HG03432 (cell line): ENCODE measurements around the gene TBC1D22B.
"Not testable (repeated sequence)": the region's sequence is repeated elsewhere in the genome, so short reads cannot be mapped to it uniquely, and the experiment has no call there.

Source experiments
- ATAC-seq: cut with Tn5 transposase; IDR thresholded peaks from one replicate; pipeline ENCODE4 v1.9.1; 2021; ENCODE audit warnings: mild to moderate bottlenecking, moderate library complexity; ENCODE audit not compliant: unreplicated experiment

Gene TBC1D22B

DNA sequence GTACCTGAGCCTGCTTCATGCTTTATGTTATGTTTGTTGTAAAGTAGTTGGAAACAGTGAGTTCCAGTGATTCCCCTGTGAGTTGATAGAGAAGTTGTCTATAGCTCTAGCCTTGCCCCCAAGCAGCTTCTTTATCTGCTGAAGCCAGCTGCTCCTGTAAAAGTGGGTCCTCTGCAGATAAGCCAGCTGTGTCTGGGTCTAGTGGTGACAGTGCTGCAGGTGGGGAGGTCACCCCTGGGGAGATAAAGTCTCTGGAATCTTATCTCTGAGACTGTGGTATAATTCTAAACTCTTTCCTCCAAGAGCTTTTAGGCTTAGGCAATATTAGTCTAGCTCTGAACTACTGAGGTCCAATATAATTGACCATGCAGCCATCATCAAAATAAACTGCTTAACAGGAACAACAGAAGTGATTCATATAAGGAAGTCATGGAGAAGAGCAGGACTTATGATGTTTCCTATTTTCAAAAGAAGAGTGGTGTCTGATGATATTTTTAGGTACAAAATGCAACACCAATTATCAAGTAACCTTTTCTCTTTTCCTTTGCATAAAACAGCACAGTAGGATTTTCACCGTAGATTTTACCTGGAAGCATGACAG, 44.6 kb downstream of the TBC1D22B start:
- ATAC-seq: no peak

DNA sequence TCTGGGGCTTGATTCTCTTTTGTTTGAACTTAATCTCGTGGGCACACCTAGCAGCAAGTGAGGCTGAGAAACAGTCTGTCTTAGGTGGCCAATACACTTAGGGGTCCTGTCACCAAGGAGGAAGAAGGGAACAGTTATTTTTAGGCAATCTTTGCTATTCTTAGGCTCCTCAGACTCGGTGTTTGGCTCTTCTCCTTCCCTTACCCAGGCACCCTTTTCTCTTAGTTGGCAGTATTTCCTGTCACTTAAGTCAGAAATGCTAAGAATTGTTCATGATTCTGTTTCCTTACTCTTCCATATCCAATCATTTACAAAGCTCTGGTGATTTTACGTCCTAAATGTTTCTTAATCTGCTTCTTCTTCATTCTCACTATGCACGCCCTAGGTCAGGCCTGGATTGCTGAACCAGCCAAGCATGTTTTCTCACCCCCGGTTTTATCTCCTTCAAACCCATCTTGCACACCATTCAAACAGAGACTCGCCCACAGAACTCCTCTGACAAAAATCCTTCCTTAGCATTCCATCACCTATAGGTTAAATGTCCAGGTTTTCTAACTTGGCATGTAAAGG, 45.6 kb downstream of the TBC1D22B start:
- ATAC-seq: no peak

DNA sequence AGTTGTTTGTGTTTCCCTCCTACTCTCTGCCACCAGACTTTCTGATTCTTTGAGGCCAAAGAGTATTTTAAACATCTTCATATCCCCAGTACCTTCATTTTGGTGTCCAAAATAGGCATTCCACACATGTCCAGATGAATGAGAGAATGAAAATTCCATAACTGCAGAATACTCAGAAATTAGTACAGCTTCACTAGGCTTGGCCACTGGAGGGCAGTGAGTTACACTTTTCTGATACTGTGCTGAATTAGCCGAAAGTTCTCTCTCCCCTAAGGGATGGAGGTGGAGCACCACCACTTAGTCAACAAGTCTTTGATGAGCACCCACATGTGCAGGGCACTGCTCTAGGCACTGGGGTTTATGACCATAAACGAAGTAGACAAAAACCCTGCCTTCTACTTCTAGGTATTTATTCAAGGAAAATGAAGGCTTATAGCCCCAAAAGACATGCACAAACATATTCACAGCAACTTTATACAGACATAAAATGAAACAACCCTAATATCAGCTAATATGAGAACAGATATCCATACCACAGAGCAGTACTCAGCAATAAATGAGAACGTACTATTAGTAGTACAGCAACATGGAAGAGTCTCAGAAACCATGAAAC, 46.4 kb downstream of the TBC1D22B start:
- no peak for ATAC-seq

DNA sequence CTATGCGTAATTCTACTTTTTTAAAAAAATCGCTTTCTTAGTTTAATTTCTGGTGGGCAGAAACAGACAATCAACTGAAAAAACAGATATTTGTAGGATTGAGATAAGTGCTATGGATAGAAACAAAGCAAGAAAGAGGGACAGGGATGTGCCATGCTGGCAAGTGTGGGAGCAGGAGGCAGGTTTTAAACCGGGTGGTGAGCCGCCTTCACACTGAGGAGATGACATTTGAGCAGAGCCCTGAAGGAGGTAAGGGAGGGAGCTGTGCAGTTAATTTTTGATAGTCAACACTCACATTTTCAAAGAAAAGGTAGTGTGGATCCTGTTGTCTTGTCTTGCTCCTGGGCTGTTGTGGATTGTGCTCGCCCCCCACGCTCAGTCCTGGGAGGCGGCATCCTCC, 47.2 kb downstream of the TBC1D22B start:
- ATAC-seq: no peak

DNA sequence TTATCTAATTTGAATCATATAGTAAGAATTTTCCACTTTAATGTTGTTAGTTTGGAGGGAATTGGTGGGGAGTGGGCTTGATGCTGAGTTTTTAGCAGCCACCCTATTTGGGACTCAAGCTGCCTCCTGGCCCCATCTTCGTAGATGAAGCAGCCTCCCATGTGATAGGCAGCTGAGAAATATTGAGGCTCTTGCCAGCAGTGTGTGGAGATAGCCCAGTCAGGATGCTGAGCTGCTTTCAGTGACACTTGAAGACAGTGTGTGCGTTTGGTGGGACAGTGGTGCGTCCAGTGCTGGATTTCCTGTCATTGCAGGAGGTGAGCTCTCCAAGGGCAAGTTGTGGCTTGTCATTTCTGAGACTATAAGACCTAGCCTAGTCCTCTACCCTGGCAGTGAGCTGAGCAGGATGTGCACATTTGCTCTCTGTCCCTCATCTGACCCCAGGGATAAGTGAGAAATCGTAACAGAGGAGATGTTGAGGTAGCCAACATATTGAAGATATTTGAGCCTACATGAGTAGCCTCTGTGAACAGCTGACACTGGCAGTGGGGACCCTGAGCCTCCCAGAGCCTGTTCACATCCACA, 48.4 kb downstream of the TBC1D22B start:
- no peak for ATAC-seq

DNA sequence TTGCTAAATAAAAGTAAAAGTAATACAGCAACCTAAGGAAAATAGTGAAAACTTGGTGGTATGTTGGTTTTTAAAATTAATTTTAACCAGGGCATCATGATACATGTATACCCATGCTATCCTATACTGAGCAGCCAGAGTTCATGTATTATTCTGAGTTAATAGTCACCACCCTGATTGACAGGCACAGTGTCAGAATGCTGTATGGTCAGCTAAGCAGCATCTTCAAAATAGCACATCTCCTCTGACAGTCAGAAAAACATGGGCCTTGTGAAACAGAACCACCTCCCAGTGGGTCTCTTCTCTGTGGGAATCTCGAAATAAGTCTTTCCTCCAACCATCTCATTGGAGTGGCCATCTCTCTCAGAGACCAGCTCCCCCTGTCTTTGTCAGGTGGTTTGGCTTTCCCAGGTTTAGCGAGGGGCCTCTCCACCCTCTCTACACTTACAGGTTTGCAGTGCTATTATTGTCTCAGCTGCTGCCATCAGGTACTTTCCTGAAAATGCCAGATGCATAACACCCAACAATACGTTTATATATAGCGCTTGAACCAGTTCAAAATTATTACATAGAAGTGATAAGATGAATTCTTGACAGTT, 49.2 kb downstream of the TBC1D22B start:
- ATAC-seq: no peak

DNA sequence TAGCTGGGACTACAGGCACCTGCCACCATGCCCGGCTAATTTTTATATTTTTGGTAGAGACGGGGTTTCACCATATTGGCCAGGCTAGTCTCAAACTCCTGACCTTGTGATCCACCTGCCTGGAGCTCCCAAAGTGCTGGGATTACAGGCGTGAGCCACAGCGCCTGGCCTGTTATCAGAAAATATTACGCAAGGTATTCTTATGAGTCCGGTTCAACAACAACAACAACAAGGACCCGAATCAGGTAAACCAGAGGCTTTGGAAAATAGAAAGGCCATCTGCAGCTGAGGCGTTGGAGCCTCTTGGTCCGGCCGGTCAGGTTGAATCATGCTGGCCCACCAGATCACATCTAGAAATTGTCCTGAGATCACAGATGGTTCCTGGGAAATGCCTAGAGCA, 49.9 kb downstream of the TBC1D22B start:
- ATAC-seq: not testable (repeated sequence)

DNA sequence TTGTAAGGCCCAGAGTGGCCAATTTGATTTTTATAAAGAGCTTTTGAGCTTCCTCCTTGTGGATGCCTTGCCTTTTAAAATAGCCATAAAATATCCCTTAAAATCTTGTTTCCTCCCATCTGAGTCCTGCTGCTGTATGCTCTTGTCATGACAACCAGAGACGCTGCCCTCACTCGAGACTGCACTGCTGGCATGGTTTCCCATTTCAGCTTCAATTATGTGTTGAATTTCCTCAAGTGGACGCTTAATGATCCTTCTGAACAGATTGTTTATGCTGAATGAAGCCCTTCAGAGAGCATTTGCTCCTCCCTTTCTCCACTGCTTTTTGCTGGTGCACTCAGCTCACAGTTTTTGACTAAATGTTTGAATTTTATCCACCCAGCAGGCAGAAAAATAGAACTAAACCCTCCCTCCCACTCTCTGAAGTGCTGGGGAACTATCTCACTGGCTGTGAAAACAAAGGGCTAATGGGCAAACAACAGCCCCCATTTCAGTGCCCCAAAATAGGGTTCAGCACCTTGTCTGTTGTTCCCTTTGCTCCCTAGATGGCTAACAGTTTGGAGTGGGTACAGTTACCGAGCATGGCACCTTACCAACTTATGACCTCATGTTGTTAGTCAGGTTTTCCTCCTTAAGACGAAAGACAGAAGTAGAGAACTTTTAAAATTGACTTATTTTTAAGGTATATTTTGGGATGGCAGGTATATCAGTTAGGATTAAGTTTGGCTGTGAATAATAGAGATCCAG, 50.7 kb downstream of the TBC1D22B start:
- no peak for ATAC-seq

DNA sequence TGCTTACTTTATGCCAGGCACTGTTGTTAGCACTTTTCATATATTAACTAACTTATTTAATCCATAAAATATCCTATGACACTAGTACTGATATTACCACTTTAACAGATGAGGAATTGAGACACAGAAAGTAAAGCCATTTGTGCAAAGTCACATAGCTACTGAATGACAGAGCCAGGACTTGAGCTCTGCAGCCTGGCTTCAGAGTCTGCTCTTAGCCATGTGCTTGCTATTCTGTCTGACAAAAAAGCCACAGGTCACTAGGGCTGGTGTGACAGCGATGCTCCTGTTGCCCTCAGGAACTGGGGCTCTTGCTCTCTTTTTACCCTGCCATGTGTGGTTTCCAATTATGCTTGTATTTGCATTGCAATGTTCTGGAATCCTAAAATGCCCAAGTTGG, 51.5 kb downstream of the TBC1D22B start:
- no peak for ATAC-seq

DNA sequence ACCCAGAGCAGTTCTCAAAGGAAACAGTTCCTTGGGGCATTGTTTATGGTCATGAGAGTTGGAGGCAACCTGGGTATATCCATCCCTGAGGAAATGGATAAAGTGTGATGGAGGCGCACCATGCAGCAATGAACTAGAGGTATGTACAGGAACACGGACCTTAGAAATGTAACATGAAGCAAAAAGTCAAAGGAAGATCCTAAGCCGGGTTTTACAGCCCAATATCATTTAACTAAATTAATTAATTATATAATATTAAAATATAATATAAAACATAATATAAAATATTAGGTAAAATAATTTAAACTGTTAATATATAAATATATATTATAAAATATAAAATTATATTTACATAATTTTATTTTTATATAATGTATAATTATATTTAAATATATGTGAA, 52.1 kb downstream of the TBC1D22B start:
- ATAC-seq: no peak

DNA sequence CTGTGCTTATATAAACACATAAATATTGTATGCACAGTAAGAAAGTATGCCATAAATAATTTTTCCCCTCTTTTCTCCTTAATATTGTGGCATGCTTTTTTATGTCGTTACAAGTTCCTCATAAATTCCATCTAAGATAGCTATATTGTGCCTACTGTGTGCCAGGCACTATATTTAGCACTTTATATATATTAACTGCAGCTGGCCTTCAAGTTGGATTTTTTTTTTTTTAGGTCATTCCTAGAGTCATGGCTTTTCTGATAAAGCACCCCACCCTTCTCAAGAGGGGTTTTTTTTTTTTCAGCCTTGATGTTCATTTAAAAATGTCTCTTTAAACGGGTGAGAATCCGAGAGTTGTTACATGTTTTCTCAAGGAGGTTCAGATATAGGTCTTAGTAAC, 53.4 kb downstream of the TBC1D22B start:
- ATAC-seq: no peak

DNA sequence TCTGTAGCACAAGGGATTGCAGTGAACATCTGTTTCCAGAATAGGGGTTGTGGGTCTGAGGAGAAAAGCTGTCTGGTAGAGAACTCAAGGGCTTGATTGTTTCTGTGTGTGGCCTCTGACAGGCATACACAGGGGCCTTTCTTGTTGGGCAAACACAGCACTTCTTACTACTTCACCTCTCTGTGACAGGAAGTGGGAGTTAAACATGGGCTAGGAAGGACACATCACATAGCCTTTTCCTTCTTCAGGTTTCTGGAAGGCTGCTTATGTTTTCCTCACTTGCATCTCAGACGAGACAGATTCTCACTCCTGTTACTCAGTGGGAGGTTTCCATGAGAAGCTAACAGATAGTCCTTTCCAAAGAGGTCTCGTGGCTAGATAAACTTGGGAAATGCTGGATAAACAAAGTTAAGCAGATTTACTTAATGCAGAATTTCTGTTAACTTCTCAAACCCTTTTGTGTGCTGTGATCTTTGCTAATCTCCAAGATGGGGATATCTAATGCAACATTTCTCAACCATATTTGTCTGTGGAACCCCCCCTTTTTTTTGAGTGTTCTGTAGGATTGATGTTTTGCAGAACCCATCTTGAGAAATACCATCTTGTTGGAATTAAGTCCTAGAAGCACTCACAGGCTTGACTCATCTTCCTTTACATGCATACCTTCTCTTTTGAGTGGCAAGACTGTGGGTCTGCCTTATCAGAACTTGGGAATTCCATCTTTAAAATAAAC, 54.3 kb downstream of the TBC1D22B start:
- ATAC-seq: no peak

DNA sequence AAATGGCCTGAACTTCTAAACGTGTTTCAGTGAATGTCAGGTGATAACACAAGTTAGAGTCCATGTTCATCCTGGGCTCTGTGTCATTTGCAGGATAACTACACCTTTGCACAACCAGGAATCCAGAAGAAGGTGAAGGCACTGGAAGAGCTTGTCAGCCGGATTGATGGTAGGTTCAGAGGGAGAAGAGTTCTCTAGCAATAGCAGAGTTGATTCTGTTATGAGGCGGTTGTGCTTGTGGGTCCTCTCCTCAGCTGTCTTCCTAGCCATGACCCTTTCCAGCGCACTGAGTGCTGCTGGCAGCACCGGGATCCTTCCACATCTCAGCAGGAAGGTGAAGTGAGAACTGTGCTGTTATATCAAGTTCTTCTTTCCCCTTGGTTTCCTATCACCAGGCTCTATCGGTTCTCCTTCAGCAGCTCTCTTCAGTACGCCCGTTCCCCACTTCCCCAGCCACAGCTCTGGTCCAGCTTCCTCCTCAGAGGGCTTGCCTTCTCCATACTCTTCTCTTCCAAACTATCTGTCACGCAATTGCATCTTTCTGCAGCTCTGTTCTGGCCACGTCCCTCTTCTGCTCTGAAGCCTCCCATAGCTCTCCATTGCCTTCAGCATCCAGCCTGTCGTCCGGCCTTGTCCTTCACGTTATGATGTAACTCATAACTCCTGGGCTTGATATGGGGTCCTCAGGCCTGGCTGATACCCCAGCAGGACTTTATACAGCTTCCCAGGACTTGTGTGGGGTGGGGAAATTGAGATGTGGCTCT, 56.3 kb downstream of the TBC1D22B start:
- no peak for ATAC-seq

DNA sequence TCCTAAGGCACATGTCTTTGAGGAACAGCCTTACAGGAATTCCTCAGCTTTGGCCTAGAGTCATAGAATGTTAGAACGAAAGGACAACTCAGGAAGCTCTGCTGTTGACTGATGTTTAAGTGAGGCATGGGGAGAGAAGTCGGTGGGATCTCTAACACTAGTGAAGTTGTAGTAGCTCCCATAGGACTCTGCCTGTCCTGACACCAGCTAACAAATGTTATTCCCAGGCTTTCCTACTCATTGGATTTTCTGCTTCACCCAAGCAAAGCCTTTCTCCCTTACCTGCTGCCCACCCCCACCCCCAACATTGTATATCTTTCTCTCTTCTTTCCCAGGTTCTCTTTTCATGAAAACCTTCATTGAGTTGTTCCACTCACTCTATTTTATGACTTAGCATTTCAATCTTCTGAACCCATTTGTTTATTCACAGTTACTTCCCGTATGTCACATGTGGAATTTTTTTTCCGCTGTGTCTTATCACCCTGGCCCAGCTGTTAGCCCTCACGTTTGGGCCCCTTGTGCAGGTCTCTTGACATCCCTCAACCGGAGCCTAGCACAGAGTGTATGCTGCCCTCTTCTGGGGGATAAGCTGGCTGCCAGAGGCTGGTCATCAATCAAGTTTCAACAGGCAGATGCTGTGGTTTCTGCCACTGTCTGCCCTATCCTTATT, 57.0 kb downstream of the TBC1D22B start:
- ATAC-seq: no peak

DNA sequence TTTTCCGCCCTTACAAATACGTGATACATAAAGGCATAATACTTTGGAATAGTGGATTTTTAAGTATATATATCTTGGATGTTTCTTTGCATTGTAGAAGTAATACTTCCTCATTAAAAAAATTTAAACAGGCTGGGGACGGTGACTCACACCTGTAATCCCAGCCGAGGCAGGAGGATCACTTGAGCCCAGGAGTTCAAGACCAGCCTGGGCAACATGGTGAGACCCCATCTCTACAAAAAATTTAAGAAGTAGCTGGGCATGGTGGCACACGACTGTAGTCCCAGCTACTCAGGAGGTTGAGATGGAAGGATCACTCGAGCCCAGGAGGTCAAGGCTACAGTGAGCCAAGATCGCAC, 57.6 kb downstream of the TBC1D22B start:
- no peak for ATAC-seq

DNA sequence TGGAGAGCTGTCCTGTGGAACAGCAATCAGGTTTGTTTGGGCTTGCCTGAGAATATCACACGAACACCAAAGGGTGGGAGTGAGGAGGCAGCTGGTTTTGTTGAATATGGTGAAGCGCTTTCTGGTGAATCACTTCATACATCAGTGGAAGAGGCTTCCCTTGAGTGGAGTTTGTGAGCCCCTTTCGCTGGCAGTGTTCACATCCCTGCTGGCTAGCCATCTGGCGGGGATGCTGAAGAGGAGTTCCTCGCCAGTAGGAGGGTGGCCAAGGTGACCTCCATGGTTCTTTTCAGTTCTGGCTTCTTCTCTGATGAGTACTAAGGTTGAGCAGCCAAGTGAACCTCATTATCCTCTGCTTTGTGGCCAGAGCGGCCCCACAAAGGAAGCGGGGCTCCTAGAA, 58.5 kb downstream of the TBC1D22B start:
- no peak for ATAC-seq

DNA sequence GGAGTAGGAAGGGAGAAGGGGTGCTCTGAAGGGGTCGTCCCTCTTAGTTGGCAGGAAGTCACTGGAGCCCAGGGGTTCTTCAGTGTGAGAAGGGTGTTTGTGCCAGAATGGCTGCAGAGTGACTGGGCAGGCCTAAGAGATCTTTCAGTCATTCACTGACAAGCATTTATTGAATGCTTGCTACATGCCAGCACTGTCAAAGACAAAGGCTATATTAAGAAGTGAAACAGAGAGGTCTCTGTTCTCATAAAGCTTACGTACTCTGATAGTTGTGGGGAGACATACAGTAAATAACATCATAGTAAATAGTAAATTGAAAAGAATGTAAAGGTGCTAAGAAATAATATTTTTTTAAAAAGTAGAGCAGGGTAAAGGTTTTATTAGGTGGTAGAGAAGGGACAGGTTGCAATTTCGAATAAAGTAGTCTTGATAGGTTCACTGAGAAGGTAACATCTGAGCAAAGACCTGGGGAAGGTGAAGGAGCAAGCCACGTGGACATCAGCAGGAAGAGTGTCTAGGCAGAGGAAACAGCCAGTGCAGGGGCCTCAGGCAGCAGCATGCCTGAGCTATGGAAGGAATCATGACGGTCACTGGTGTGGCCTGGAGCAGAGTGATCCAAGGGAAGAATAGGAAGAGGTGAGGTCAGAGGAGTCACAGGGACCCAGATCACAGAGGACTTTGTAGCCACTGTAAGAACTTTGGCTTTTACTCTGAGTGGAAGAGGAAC, 59.9 kb downstream of the TBC1D22B start:
- ATAC-seq: no peak

DNA sequence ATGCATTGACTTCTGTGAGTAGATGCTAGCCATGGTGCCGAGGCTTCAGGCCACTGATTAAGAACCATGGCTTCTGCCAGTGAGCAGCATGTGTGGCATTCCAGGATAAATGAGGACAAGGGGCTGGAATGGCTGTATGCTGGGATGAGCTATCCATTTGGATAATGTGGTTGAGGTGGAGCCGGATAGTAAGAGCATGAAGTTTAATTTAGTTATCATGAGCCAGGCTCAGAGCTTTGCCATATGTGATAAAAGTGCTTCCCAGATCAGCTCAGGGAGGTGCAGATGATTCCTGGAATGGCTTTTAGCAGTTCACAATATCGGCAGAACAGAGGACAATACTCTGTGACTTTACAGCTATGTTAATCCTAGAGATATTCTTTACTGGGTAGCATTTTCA, 61.6 kb downstream of the TBC1D22B start:
- no peak for ATAC-seq
